Neural progenitor cell (in vitro differentiated cells): ENCODE measurements around the gene CD81.
"Not testable (repeated sequence)": the region's sequence is repeated elsewhere in the genome, so short reads cannot be mapped to it uniquely, and the experiment has no call there.

Experiments
- EZH2 ChIP-seq: fragments of 200-600 bp; sonication (generic); IDR thresholded peaks from 2 replicates; pipeline ENCODE4 v1.6.1; 2017; ENCODE audit warnings: antibody characterized with exemption, mild to moderate bottlenecking, moderate library complexity
- TF ChIP-seq, protein P1 (sequence below): fragments of 200-600 bp; sonication (generic); IDR thresholded peaks from 2 replicates; pipeline ENCODE4 v1.5.1; 2017; ENCODE audit warnings: antibody characterized with exemption, mild to moderate bottlenecking

DNA sequence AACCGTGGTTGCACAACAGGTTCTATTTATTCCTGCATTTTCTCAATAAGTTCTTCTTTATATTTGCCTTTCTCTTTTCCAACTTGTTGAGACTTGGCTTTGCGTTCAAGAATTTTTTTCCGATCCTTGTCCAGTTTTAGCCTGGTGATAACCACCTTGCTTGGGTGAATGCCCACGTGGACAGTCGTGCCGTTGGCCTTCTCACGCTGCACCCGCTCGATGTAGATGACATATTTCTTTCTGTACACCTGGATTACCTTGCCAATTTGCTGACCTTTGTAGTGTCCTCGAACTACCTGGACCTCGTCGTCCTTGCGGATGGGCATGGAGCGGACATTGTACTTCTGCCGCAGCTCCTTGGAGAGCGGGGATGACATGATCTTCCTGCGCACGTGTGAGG is 41.8 kb upstream of the CD81 start:
- TF ChIP-seq, protein P1, sequence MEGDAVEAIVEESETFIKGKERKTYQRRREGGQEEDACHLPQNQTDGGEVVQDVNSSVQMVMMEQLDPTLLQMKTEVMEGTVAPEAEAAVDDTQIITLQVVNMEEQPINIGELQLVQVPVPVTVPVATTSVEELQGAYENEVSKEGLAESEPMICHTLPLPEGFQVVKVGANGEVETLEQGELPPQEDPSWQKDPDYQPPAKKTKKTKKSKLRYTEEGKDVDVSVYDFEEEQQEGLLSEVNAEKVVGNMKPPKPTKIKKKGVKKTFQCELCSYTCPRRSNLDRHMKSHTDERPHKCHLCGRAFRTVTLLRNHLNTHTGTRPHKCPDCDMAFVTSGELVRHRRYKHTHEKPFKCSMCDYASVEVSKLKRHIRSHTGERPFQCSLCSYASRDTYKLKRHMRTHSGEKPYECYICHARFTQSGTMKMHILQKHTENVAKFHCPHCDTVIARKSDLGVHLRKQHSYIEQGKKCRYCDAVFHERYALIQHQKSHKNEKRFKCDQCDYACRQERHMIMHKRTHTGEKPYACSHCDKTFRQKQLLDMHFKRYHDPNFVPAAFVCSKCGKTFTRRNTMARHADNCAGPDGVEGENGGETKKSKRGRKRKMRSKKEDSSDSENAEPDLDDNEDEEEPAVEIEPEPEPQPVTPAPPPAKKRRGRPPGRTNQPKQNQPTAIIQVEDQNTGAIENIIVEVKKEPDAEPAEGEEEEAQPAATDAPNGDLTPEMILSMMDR, result not testable (repeated sequence)
- TF ChIP-seq EZH2, result not testable (repeated sequence)
